Ascending aorta (tissue), 2 donors: Measurements from ENCODE around the gene TRIM54. TPM values are rescaled to one million over a fixed set of nuclear protein-coding genes. Genes with fewer than 3 reads are reported as not detected.
"Not testable (repeated sequence)": the region's sequence is repeated elsewhere in the genome, so short reads cannot be mapped to it uniquely, and the experiment has no call there.

Source experiments
- DNase-seq, 2 donors: peaks; one replicate each; pipeline ENCODE4 v3.0.0-alpha.2; 2019; ENCODE audit warnings: low spot score in 2 of 2
- H3K27ac ChIP-seq, 2 donors: fragments of 200-600 bp; sonication (generic); one replicate each; pipeline ENCODE4 v1.5.1; 2016 to 2017; ENCODE audit warnings: mild to moderate bottlenecking in 1 of 2
- H3K27me3 ChIP-seq: fragments of 200-600 bp; sonication (generic); one replicate; pipeline ENCODE4 v1.5.1; 2017
- H3K36me3 ChIP-seq, 2 donors: fragments of 200-600 bp; sonication (generic); one replicate each; pipeline ENCODE4 v1.5.1; 2016
- H3K4me1 ChIP-seq, 2 donors: fragments of 200-600 bp; sonication (generic); one replicate each; pipeline ENCODE4 v1.5.1; 2016 to 2017; ENCODE audit warnings: mild to moderate bottlenecking in 1 of 2
- H3K4me3 ChIP-seq, 2 donors: fragments of 200-600 bp; sonication (generic); one replicate each; pipeline ENCODE4 v1.5.1; 2016 to 2017; ENCODE audit warnings: mild to moderate bottlenecking in 1 of 2
- H3K9me3 ChIP-seq, 2 donors: fragments of 200-600 bp; sonication (generic); one replicate each; pipeline ENCODE4 v1.5.1; 2016
- CTCF ChIP-seq, 3 experiments: fragments of 200-600 bp in 2 of 3; fragments of 450-650 bp in 1 of 3; sonication (generic) in 2 of 3; IDR thresholded peaks; one replicate each; pipeline ENCODE4 v1.5.1; 2016 to 2019; ENCODE audit warnings: antibody characterized with exemption in 3 of 3, mild to moderate bottlenecking in 1 of 3, moderate library complexity in 1 of 3
- intact Hi-C: fragments of 100-400 bp; cut with DNase I; formaldehyde crosslinking; loops from one replicate; pipeline ENCODE4 v1.15.1; 2023
- total RNA-seq: library from RNA; depleted of rRNA; stranded (reverse); fragments of >200 nt; gene quantifications from one replicate; pipeline ENCODE4 v1.1.0, GENCODE V29; 2016

Gene TRIM54
- total RNA-seq, 1 donor from 2014 or later = not detected

- no peak for DNase-seq
- intact Hi-C loops = no loop called here
- Histone ChIP-seq H3K4me3 (no peak overlapping the region), H3K36me3 (no peaks in the 10 kb centered on the region), H3K27me3 (no peaks in the 10 kb centered on the region), H3K4me1 (no peaks in the 10 kb centered on the region), H3K27ac (no peak overlapping the region), H3K9me3 (no peaks in the 10 kb centered on the region)
- TF ChIP-seq CTCF (IDR thresholded peaks at IDR 0.05) = no peak
Measured at GRCh38 chr2:27291865-27292264, 9.6 kb downstream of the TRIM54 start.

GRCh38 chr2:27294928-27295327 lies 12.7 kb downstream of the TRIM54 start:
- TF ChIP-seq CTCF (IDR thresholded peaks at IDR 0.05) = no peak
- no peaks in the 10 kb centered on the region for H3K9me3 ChIP-seq
- no peak for DNase-seq
- H3K27me3 ChIP-seq = no peaks in the 10 kb centered on the region
- H3K27ac ChIP-seq = no peak overlapping the region
- H3K4me3 ChIP-seq = no peak overlapping the region
- H3K4me1 ChIP-seq = no peaks in the 10 kb centered on the region
- intact Hi-C loops = no loop called here
- H3K36me3 ChIP-seq = no peaks in the 10 kb centered on the region

GRCh38 chr2:27296481-27296880 lies 14.3 kb downstream of the TRIM54 start:
- H3K36me3 ChIP-seq = no peaks in the 10 kb centered on the region
- TF ChIP-seq CTCF (IDR thresholded peaks at IDR 0.05) = no peak
- H3K4me1 ChIP-seq = no peaks in the 10 kb centered on the region
- intact Hi-C loops = no loop called here
- no peak for DNase-seq
- H3K9me3 ChIP-seq = no peaks in the 10 kb centered on the region
- H3K4me3 ChIP-seq = no peak overlapping the region
- no peaks in the 10 kb centered on the region for H3K27me3 ChIP-seq
- H3K27ac ChIP-seq = no peak overlapping the region

GRCh38 chr2:27297195-27297594 lies 15.0 kb downstream of the TRIM54 start:
- intact Hi-C loops = no loop called here
- H3K36me3 ChIP-seq = no peaks in the 10 kb centered on the region
- DNase-seq = no peak
- no peak overlapping the region for H3K27ac ChIP-seq
- no peaks in the 10 kb centered on the region for H3K9me3 ChIP-seq
- no peak overlapping the region for H3K4me3 ChIP-seq
- no peak for TF ChIP-seq CTCF (IDR thresholded peaks at IDR 0.05)
- no peaks in the 10 kb centered on the region for H3K27me3 ChIP-seq
- no peaks in the 10 kb centered on the region for H3K4me1 ChIP-seq

GRCh38 chr2:27298391-27299080 lies 16.3 kb downstream of the TRIM54 start:
- no peak for TF ChIP-seq CTCF (IDR thresholded peaks at IDR 0.05)
- H3K4me1 ChIP-seq = peaks cover 0 to 4% of the 10 kb centered on the region in 2 donors
- DNase-seq = no peak
- no peaks in the 10 kb centered on the region for H3K36me3 ChIP-seq
- intact Hi-C loops = no loop called here
- H3K27me3 ChIP-seq = no peaks in the 10 kb centered on the region
- no peaks in the 10 kb centered on the region for H3K9me3 ChIP-seq
- no peak overlapping the region for H3K27ac ChIP-seq
- H3K4me3 ChIP-seq = no peak overlapping the region

- intact Hi-C loops, H3K27me3 ChIP-seq, H3K4me3 ChIP-seq, H3K9me3 ChIP-seq, H3K27ac ChIP-seq, H3K36me3 ChIP-seq, DNase-seq, H3K4me1 ChIP-seq: not testable (repeated sequence)
Measured at GRCh38 chr2:27300606-27301005, 18.4 kb downstream of the TRIM54 start.
